HG03460 (cell line): ENCODE data around the gene MCTP2.

ENCODE experiments used
- ATAC-seq: cut with Tn5 transposase; IDR thresholded peaks from one replicate; pipeline ENCODE4 v1.9.1; 2021; ENCODE audit not compliant: unreplicated experiment

Gene MCTP2

GRCh38 chr15:94386351-94386750 lies 155.0 kb downstream of the MCTP2 start:
- ATAC-seq: no peak

GRCh38 chr15:94387442-94387841 lies 156.1 kb downstream of the MCTP2 start:
- ATAC-seq: no peak

- ATAC-seq: peak; percentile 65
Observed at GRCh38 chr15:94387849-94388441, 156.6 kb downstream of the MCTP2 start.

- no peak for ATAC-seq
Observed at GRCh38 chr15:94395640-94396039, 164.3 kb downstream of the MCTP2 start.

GRCh38 chr15:94397337-94397736 lies 166.0 kb downstream of the MCTP2 start:
- ATAC-seq: no peak

GRCh38 chr15:94398001-94398400 lies 166.6 kb downstream of the MCTP2 start:
- ATAC-seq: no peak

GRCh38 chr15:94400526-94401298 lies 169.4 kb downstream of the MCTP2 start:
- ATAC-seq: no peak

GRCh38 chr15:94403331-94403730 lies 172.0 kb downstream of the MCTP2 start:
- no peak for ATAC-seq

- ATAC-seq: no peak
Observed at GRCh38 chr15:94404733-94405283, 173.4 kb downstream of the MCTP2 start.

GRCh38 chr15:94411285-94411684 lies 179.9 kb downstream of the MCTP2 start:
- no peak for ATAC-seq

- ATAC-seq: no peak
Observed at GRCh38 chr15:94411846-94412245, 180.5 kb downstream of the MCTP2 start.

- no peak for ATAC-seq
Observed at GRCh38 chr15:94412979-94413746, 181.8 kb downstream of the MCTP2 start.

GRCh38 chr15:94414916-94415315 lies 183.6 kb downstream of the MCTP2 start:
- no peak for ATAC-seq

GRCh38 chr15:94416267-94416666 lies 184.9 kb downstream of the MCTP2 start:
- ATAC-seq: no peak

- no peak for ATAC-seq
Observed at GRCh38 chr15:94416820-94417219, 185.5 kb downstream of the MCTP2 start.

- no peak for ATAC-seq
Observed at GRCh38 chr15:94417501-94418293, 186.3 kb downstream of the MCTP2 start.

GRCh38 chr15:94421706-94422105 lies 190.3 kb downstream of the MCTP2 start:
- no peak for ATAC-seq

GRCh38 chr15:94432279-94432678 lies 200.9 kb downstream of the MCTP2 start:
- ATAC-seq: no peak

GRCh38 chr15:94439158-94439557 lies 207.8 kb downstream of the MCTP2 start:
- ATAC-seq: no peak

- no peak for ATAC-seq
Observed at GRCh38 chr15:94441760-94442159, 210.4 kb downstream of the MCTP2 start.

- no peak for ATAC-seq
Observed at GRCh38 chr15:94442480-94442879, 211.1 kb downstream of the MCTP2 start.
